HG02852 (cell line): Measurements from ENCODE around the gene TP73.
"Not testable (repeated sequence)": the region's sequence is repeated elsewhere in the genome, so short reads cannot be mapped to it uniquely, and the experiment has no call there.

Source experiments
- ATAC-seq: cut with Tn5 transposase; IDR thresholded peaks from one replicate; pipeline ENCODE4 v1.9.1; 2021; ENCODE audit warnings: mild to moderate bottlenecking, moderate library complexity; ENCODE audit not compliant: unreplicated experiment

TP73 gene

GRCh38 chr1:3722846-3723245, 70.5 kb downstream of the TP73 start:
- no peak for ATAC-seq

- ATAC-seq = not testable (repeated sequence)
Observed at GRCh38 chr1:3724416-3725030, 72.2 kb downstream of the TP73 start.

- ATAC-seq = no peak
Observed at GRCh38 chr1:3725366-3725765, 73.0 kb downstream of the TP73 start.

GRCh38 chr1:3727042-3727824, 74.9 kb downstream of the TP73 start:
- no peak for ATAC-seq

- ATAC-seq = no peak
Observed at GRCh38 chr1:3727825-3728776, 75.8 kb downstream of the TP73 start.

- no peak for ATAC-seq
Observed at GRCh38 chr1:3729594-3730542, 77.6 kb downstream of the TP73 start.

- ATAC-seq = no peak
Observed at GRCh38 chr1:3730543-3731247, 78.4 kb downstream of the TP73 start.

- ATAC-seq = no peak
Observed at GRCh38 chr1:3731583-3732433, 79.5 kb downstream of the TP73 start.

- no peak for ATAC-seq
Observed at GRCh38 chr1:3732434-3733093, 80.2 kb downstream of the TP73 start.

- no peak for ATAC-seq
Observed at GRCh38 chr1:3733094-3733882, 81.0 kb downstream of the TP73 start.

- no peak for ATAC-seq
Observed at GRCh38 chr1:3733883-3734589, 81.7 kb downstream of the TP73 start.

GRCh38 chr1:3734602-3735001, 82.3 kb downstream of the TP73 start:
- ATAC-seq = no peak

GRCh38 chr1:3735027-3735681, 82.8 kb downstream of the TP73 start:
- ATAC-seq = no peak

- ATAC-seq = no peak
Observed at GRCh38 chr1:3735688-3736087, 83.4 kb downstream of the TP73 start.

GRCh38 chr1:3736131-3736561, 83.8 kb downstream of the TP73 start:
- ATAC-seq = no peak

GRCh38 chr1:3736708-3737107, 84.4 kb downstream of the TP73 start:
- no peak for ATAC-seq
